IMR-90 (cell line): ENCODE measurements around the gene ELP2.

Experiments used
- BHLHE40 ChIP-seq: fragments of 150-350 bp; IDR thresholded peaks from 2 replicates; pipeline ENCODE4 v1.6.1; 2016; ENCODE audit warnings: mild to moderate bottlenecking, low read depth, low read length
- CEBPB ChIP-seq: IDR thresholded peaks from 2 replicates; pipeline ENCODE4 v1.6.1; 2012; ENCODE audit warnings: low read depth, low read length, improper control_type of control experiment
- CTCF ChIP-seq: conservative IDR thresholded peaks from 2 replicates; pipeline ENCODE4 v1.5.1; 2012; ENCODE audit warnings: mild to moderate bottlenecking, low read depth, low read length, improper control_type of control experiment
- FOS ChIP-seq: fragments of 150-350 bp; IDR thresholded peaks from 2 replicates; pipeline ENCODE4 v1.6.1; 2016; ENCODE audit warnings: low read depth, low read length
- POLR2A ChIP-seq: IDR thresholded peaks from 2 replicates; pipeline ENCODE4 v1.6.1; 2012; ENCODE audit warnings: mild to moderate bottlenecking, low read depth, low read length

- no peak for TF ChIP-seq POLR2A
- TF ChIP-seq BHLHE40 = no peak
- no peak for TF ChIP-seq CTCF
- no peak for TF ChIP-seq FOS
- TF ChIP-seq CEBPB = no peak
Measured at GRCh38 chr18:36112302-36112701, 17.4 kb upstream of the ELP2 start.
